AG10803 (cell line): ENCODE results near the gene PLXNA3.

ENCODE experiments used
- DNase-seq: peaks from one replicate; pipeline ENCODE4 v3.0.0; 2010; ENCODE audit warnings: low read depth
- H3K4me3 ChIP-seq: 2 replicates; pipeline ENCODE4 v1.5.1; 2011; ENCODE audit warnings: mild to moderate bottlenecking, low read length, control low read depth
- TF ChIP-seq, protein P1 (sequence below): conservative IDR thresholded peaks from 2 replicates; pipeline ENCODE4 v1.5.1; 2011; ENCODE audit warnings: mild to moderate bottlenecking, low read length, control low read depth, inconsistent platforms

The PLXNA3 gene

DNA sequence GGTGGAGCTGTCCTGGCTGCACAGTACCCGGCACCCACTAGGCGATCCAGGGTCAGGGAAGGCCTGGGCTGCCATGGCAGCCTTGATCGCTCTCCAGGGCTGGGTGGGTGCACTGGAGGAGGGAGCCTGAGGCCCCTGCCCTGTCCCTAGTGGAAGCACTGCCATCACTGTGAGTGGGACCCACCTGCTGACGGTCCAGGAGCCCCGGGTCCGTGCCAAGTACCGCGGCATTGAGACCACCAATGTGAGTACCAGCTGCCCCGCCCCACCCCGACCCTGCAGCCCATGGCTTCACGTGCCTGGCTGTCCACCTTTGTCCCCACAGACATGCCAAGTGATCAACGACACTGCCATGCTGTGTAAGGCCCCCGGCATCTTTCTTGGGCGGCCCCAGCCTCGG is 8.8 kb downstream of the PLXNA3 start:
- no peak overlapping the region for H3K4me3 ChIP-seq
- TF ChIP-seq, protein P1, sequence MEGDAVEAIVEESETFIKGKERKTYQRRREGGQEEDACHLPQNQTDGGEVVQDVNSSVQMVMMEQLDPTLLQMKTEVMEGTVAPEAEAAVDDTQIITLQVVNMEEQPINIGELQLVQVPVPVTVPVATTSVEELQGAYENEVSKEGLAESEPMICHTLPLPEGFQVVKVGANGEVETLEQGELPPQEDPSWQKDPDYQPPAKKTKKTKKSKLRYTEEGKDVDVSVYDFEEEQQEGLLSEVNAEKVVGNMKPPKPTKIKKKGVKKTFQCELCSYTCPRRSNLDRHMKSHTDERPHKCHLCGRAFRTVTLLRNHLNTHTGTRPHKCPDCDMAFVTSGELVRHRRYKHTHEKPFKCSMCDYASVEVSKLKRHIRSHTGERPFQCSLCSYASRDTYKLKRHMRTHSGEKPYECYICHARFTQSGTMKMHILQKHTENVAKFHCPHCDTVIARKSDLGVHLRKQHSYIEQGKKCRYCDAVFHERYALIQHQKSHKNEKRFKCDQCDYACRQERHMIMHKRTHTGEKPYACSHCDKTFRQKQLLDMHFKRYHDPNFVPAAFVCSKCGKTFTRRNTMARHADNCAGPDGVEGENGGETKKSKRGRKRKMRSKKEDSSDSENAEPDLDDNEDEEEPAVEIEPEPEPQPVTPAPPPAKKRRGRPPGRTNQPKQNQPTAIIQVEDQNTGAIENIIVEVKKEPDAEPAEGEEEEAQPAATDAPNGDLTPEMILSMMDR, result no peak
- no peak for DNase-seq

DNA sequence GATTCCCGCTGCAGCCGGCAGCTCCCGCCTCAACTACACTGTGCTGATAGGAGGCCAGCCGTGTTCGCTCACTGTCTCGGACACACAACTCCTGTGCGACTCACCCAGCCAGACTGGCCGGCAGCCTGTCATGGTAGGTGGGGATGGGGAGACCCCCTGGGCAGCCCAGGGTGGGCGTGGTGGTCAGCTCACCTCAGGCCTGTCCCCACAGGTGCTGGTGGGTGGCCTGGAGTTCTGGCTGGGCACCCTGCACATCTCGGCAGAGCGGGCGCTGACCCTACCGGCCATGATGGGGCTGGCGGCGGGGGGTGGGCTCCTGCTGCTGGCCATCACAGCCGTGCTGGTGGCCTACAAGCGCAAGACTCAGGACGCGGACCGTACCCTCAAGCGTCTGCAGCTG is 9.5 kb downstream of the PLXNA3 start:
- no peak overlapping the region for H3K4me3 ChIP-seq
- no peak for DNase-seq
- TF ChIP-seq, protein P1, result no peak

DNA sequence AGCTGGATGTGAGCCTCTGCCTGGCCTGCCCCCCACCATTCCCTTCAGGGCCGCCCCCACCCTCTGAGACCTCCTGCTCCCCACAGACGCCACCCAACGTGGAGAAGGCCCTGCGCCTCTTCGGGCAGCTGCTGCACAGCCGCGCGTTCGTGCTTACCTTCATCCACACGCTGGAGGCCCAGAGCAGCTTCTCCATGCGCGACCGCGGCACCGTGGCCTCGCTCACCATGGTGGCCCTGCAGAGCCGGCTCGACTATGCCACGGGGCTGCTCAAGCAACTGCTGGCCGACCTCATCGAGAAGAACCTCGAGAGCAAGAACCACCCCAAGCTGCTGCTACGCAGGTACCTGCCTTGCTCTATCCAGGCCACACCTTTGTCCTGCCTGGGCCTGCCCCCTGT is 10.1 kb downstream of the PLXNA3 start:
- no peak overlapping the region for H3K4me3 ChIP-seq
- TF ChIP-seq, protein P1, result no peak
- DNase-seq, result no peak

DNA sequence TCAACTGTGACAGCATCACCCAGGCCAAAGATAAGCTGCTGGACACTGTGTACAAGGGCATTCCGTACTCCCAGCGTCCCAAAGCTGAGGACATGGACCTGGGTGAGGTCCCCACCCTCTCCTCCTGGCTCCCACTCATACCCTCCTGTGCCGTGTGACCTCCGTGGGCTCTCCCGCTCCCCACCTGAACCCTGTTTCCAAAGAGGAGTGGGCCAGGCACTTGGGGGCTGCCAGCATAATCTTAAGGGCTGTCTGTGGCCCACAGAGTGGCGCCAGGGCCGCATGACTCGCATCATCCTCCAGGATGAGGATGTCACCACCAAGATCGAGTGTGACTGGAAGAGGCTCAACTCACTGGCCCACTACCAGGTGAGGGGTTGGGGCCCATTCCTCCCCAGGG is 11.0 kb downstream of the PLXNA3 start:
- TF ChIP-seq, protein P1, result no peak
- no peak overlapping the region for H3K4me3 ChIP-seq

DNA sequence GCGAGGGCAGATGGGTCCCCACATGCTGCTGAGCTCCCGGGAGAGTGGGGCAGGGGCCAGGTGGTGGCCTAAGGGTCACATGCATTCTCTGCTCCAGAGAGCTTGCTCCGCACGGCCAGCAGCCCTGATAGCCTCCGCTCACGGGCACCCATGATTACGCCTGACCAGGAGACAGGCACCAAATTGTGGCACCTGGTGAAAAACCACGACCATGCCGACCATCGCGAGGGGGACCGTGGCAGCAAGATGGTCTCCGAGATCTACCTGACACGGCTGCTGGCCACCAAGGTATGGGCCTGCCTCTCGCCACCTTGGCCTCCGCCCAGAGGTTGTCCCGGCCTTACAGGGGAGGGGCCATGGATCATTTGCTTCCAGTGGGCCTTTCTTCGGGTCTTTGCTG is 11.8 kb downstream of the PLXNA3 start:
- TF ChIP-seq, protein P1, result no peak
- no peak overlapping the region for H3K4me3 ChIP-seq
- no peak for DNase-seq

More for the DNA sequence above, 11.0 kb downstream of the PLXNA3 start:
- no peak for DNase-seq

DNA sequence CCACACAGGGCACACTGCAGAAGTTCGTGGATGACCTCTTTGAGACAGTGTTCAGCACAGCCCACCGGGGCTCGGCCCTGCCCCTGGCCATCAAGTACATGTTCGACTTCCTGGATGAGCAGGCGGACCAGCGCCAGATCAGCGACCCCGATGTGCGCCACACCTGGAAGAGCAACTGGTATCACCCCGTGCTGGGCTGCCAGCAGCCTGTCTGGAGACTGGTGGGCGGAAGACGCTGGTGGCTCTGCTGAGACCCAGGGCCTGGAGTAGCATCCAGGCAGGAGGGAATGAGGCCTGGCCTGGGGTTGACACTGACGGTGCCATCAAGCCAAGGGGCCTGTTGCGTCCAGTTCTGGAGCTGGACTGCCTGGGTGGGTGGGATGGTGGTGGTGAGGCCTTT is 12.4 kb downstream of the PLXNA3 start:
- no peak overlapping the region for H3K4me3 ChIP-seq
- TF ChIP-seq, protein P1, result no peak
- no peak for DNase-seq

DNA sequence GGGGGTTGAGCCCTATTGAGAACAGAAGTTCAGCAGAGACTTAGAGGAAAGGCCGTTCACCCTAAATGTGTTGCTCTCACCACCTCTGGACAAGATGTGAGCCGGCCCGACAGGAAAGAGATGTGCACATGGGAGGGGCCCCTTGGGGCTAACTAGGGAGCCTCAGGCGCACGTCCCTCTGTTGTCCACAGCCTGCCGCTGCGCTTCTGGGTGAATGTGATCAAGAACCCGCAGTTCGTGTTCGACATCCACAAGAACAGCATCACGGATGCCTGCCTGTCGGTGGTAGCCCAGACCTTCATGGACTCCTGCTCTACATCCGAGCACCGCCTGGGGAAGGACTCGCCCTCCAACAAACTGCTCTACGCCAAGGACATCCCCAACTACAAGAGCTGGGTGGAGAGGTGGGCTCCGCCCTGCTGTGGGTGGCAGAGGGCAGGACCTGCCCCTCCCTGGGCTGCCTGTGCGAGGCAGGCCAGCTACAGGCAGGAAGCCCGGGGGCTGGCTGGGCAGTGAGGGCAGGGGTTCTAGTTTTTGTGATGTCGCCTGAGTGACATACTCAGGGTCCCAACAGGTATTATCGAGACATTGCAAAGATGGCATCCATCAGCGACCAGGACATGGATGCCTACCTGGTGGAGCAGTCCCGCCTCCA is 13.0 kb downstream of the PLXNA3 start:
- no peak for DNase-seq
- no peak overlapping the region for H3K4me3 ChIP-seq
- TF ChIP-seq, protein P1, result no peak
